ENCODE results near the gene RPS6KA2.

DNA sequence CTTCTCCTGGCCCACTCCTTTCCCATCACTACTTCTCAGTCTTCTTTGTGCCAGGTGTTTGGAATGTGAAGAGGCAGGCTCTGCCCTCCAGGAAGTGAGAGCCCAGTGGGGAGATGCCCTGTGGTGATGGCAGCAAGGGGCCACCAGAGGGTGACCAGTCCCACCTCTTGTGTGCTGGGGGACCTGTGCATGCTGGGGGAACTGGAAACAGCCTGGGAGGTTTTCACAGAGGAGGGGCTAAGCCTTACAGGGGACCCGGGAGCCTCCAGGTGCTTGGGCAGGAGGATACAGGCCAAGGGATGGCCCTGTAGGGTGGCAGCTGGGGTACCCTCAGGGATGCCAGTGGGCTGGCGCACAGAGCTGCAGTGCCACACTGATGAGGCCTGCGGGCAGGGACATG, 112.9 kb downstream of the RPS6KA2 start:
- TF ChIP-seq, protein P1, sequence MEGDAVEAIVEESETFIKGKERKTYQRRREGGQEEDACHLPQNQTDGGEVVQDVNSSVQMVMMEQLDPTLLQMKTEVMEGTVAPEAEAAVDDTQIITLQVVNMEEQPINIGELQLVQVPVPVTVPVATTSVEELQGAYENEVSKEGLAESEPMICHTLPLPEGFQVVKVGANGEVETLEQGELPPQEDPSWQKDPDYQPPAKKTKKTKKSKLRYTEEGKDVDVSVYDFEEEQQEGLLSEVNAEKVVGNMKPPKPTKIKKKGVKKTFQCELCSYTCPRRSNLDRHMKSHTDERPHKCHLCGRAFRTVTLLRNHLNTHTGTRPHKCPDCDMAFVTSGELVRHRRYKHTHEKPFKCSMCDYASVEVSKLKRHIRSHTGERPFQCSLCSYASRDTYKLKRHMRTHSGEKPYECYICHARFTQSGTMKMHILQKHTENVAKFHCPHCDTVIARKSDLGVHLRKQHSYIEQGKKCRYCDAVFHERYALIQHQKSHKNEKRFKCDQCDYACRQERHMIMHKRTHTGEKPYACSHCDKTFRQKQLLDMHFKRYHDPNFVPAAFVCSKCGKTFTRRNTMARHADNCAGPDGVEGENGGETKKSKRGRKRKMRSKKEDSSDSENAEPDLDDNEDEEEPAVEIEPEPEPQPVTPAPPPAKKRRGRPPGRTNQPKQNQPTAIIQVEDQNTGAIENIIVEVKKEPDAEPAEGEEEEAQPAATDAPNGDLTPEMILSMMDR (IDR thresholded peaks at IDR 0.05), result no peak
- TF ChIP-seq POLR2AphosphoS5 (IDR thresholded peaks at IDR 0.05) (no peak), POLR2A (IDR thresholded peaks at IDR 0.05) (no peak)

Measured in gastroesophageal sphincter (tissue), 3 donors.